Activated B cell treated with CpG ODN at 0.5 μM for 24 hours (primary cell): ENCODE measurements around the gene ARHGAP21. TPM values are rescaled to one million over a fixed set of nuclear protein-coding genes. Genes with fewer than 3 reads are reported as not detected.

Experiments used
- ATAC-seq: fragments of 200-7000 bp; cut with Tn5 transposase; one replicate; pipeline ENCODE4 v1.10.0; 2021; ENCODE audit warnings: low read depth, mild to moderate bottlenecking, moderate library complexity
- CTCF ChIA-PET: fragments of 350-600 bp; sonication (Branson Sonifier 250); formaldehyde crosslinking; loops from one replicate; lab custom pipeline; 2021; ENCODE audit warnings: antibody characterized with exemption; lab: Charles Lee
- POLR2A ChIA-PET: fragments of 350-600 bp; sonication (Branson Sonifier 250); formaldehyde crosslinking; loops from one replicate; lab custom pipeline; 2021; ENCODE audit warnings: antibody characterized with exemption; lab: Charles Lee
- DNase-seq: peaks from one replicate; pipeline ENCODE4 v3.0.0; 2022
- H3K27ac Mint-ChIP-seq: one replicate; pipeline ENCODE4 v1.8.0; 2020; ENCODE audit warnings: mixed read lengths
- H3K27me3 Mint-ChIP-seq: one replicate; pipeline ENCODE4 v1.8.0; 2021; ENCODE audit warnings: mixed read lengths
- H3K36me3 Mint-ChIP-seq: one replicate; pipeline ENCODE4 v1.8.0; 2021; ENCODE audit warnings: low read depth, mixed read lengths
- H3K4me1 Mint-ChIP-seq: one replicate; pipeline ENCODE4 v1.8.0; 2021; ENCODE audit warnings: mixed read lengths
- H3K4me3 Mint-ChIP-seq: one replicate; pipeline ENCODE4 v1.8.0; 2020; ENCODE audit warnings: mild to moderate bottlenecking, mixed read lengths
- H3K9me3 Mint-ChIP-seq: one replicate; pipeline ENCODE4 v1.8.0; 2020; ENCODE audit warnings: mixed read lengths
- intact Hi-C: fragments of 100-400 bp; cut with micrococcal nuclease; formaldehyde crosslinking; loops from one replicate; pipeline ENCODE4 v1.15.1; 2024
- total RNA-seq: library from RNA; stranded (reverse); gene quantifications from 2 replicates; pipeline ENCODE4 v1.2.3, GENCODE V29; 2022
- TF ChIP-seq, protein P1 (sequence below): fragments of 200-600 bp; IDR thresholded peaks from one replicate; pipeline ENCODE4 v1.8.0; 2022; ENCODE audit warnings: antibody characterized with exemption, mild to moderate bottlenecking

Gene ARHGAP21
- total RNA-seq, 1 donor from 2014 or later, result 20.8 TPM

DNA sequence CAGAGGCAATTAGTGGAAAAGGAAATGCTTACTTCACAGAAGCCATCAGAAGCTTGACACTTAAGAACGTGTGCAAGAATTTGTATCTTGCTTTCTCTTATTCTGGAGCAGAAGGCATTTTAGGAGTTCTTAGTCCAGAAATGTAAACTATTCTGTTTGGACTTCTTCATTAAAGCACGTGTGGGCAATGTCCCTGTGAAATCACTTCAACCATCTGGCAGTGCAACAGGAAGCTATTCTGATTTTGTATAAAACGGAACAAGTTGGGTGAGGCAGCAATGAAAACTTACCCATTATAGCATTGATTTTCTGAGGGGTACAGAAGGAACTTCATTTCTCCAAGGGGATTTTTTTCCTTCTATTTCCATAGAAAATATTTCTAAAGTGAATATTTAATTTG, 21.3 kb upstream of the ARHGAP21 start:
- no peaks in the 10 kb centered on the region for H3K36me3 Mint-ChIP-seq
- no peak overlapping the region for H3K27ac Mint-ChIP-seq
- ChIA-PET POLR2A (no interaction called here), CTCF (no interaction called here)
- no peaks in the 10 kb centered on the region for H3K9me3 Mint-ChIP-seq
- TF ChIP-seq, protein P1, sequence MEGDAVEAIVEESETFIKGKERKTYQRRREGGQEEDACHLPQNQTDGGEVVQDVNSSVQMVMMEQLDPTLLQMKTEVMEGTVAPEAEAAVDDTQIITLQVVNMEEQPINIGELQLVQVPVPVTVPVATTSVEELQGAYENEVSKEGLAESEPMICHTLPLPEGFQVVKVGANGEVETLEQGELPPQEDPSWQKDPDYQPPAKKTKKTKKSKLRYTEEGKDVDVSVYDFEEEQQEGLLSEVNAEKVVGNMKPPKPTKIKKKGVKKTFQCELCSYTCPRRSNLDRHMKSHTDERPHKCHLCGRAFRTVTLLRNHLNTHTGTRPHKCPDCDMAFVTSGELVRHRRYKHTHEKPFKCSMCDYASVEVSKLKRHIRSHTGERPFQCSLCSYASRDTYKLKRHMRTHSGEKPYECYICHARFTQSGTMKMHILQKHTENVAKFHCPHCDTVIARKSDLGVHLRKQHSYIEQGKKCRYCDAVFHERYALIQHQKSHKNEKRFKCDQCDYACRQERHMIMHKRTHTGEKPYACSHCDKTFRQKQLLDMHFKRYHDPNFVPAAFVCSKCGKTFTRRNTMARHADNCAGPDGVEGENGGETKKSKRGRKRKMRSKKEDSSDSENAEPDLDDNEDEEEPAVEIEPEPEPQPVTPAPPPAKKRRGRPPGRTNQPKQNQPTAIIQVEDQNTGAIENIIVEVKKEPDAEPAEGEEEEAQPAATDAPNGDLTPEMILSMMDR, result no peak
- DNase-seq (no peak), ATAC-seq (no peak)
- H3K4me3 Mint-ChIP-seq, result no peak overlapping the region
- no peaks in the 10 kb centered on the region for H3K4me1 Mint-ChIP-seq
- intact Hi-C loops, result no loop called here
- no peaks in the 10 kb centered on the region for H3K27me3 Mint-ChIP-seq

DNA sequence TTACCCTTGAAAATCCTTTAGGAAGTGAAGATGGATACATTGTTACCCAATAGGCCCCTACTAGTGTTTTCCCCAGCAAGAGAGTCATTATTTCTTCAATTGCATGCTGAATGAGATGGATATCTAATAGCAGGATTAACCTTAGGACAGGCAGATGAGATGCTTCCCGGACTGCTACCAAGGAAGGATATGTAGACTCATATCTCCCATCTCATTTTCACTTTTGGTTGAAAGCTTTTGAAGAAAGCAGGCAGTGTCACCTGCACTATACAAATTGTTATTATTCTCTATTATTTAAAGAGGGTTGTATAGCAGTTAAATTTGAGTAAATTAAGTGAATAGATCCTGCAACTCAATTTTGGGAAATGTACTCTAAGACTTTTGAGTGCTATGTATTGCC, 17.0 kb upstream of the ARHGAP21 start:
- POLR2A ChIA-PET, result no interaction called here
- H3K4me3 Mint-ChIP-seq, result no peak overlapping the region
- H3K27me3 Mint-ChIP-seq, result no peaks in the 10 kb centered on the region
- H3K36me3 Mint-ChIP-seq, result no peaks in the 10 kb centered on the region
- ATAC-seq (no peak), DNase-seq (no peak)
- no peaks in the 10 kb centered on the region for H3K9me3 Mint-ChIP-seq
- H3K4me1 Mint-ChIP-seq, result no peaks in the 10 kb centered on the region
- H3K27ac Mint-ChIP-seq, result no peak overlapping the region
- intact Hi-C loops, result no loop called here
- CTCF ChIA-PET, result no interaction called here
- TF ChIP-seq, protein P1, result no peak

- Mint-ChIP-seq H3K4me3 (no peak overlapping the region), H3K36me3 (no peaks in the 10 kb centered on the region), H3K27me3 (no peaks in the 10 kb centered on the region), H3K4me1 (no peaks in the 10 kb centered on the region), H3K27ac (no peak overlapping the region), H3K9me3 (no peaks in the 10 kb centered on the region)
- TF ChIP-seq, protein P1, result no peak
- DNase-seq, result no peak
- ChIA-PET CTCF (no interaction called here), POLR2A (no interaction called here)
- no peak for ATAC-seq
- intact Hi-C loops, result no loop called here
Observed at GRCh38 chr10:24737001-24737400, 13.3 kb upstream of the ARHGAP21 start.

DNA sequence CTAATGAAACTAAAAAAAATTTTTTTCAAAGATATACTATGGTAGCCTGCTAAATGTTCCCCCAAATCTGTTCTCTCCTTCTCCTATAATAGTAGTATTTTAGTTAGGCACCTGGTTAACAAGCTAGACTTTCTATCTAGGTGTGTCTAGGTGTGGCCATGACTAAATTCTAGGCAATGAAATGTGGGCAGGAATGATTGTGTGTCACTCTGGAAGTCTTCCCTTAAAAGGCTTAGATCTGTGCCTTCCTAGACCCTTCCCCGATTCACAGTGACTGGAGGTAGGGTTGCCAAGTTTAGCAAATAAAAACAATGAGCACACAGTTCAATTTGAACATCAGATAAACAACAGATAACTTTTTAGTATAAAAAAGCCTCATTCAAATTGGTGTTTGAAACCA, 8.3 kb upstream of the ARHGAP21 start:
- DNase-seq (no peak), ATAC-seq (no peak)
- H3K9me3 Mint-ChIP-seq, result no peaks in the 10 kb centered on the region
- intact Hi-C loops, result no loop called here
- H3K27me3 Mint-ChIP-seq, result peaks cover 1% of the 10 kb centered on the region
- TF ChIP-seq, protein P1, result no peak
- CTCF ChIA-PET, result no interaction called here
- no peak overlapping the region for H3K27ac Mint-ChIP-seq
- POLR2A ChIA-PET, result interaction anchor here (0.7 kb wide), 1 partner anchor 8 kb away, joined by 3 read pairs; no protein-coding TSS in a partner anchor
- no peaks in the 10 kb centered on the region for H3K36me3 Mint-ChIP-seq
- H3K4me3 Mint-ChIP-seq, result no peak overlapping the region
- no peaks in the 10 kb centered on the region for H3K4me1 Mint-ChIP-seq

DNA sequence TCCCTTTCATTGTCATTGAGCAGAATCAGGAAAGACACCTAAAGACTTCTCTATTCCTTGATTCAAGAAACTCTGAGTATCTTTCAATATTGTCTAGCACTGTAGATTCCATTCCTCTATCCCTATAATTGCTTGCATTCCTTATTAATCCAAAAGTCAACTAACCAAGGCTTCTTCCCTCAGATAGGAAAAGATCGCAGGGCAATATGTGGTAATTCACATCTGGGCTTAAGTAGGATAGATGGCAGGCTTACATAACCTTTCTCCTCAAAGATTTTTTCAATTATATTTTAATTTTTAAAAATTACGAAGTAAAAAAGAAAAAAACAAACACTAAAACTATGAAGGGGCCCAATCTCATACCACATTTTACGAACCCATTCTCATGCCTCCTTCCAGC, 7.1 kb upstream of the ARHGAP21 start:
- Mint-ChIP-seq H3K36me3 (no peaks in the 10 kb centered on the region), H3K9me3 (no peaks in the 10 kb centered on the region), H3K4me3 (no peak overlapping the region), H3K27me3 (peaks cover 1% of the 10 kb centered on the region), H3K4me1 (no peaks in the 10 kb centered on the region), H3K27ac (no peak overlapping the region)
- no peak for ATAC-seq
- CTCF ChIA-PET, result no interaction called here
- no peak for DNase-seq
- intact Hi-C loops, result no loop called here
- TF ChIP-seq, protein P1, result no peak
- POLR2A ChIA-PET, result no interaction called here
